Choroid plexus epithelial cell (primary cell): ENCODE data around the gene IL20RA.

Source experiments
- DNase-seq: peaks from one replicate; pipeline ENCODE4 v3.0.0-alpha.2; 2010; ENCODE audit warnings: low read depth
- H3K4me3 ChIP-seq: 2 replicates; pipeline ENCODE4 v1.5.1; 2011; ENCODE audit warnings: low read depth, mild to moderate bottlenecking, control low read depth, low read length, moderate library complexity
- TF ChIP-seq, protein P1 (sequence below): conservative IDR thresholded peaks from 2 replicates; pipeline ENCODE4 v1.5.1; 2011; ENCODE audit warnings: low read depth, mild to moderate bottlenecking, control low read depth, inconsistent platforms, low read length, moderate library complexity

IL20RA gene

DNA sequence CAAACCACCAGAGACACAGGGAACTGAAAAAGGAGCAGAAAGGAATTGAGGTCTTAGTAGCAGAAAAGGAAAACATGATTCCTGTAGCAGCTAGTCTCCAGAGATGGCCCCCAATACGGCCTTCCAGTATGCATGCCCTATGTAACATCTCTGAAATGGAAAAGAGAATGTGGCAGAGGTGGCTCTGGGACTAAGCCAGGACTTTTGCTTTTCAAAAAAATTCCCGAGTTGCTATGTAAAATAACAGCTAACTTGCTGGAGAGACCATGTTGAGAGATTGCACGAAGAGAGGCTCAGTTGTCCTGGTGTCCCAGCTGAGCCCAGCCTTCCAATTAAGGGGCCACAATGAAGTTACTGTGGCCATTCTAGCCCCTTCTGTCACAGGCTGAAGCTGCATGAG is 27.7 kb downstream of the IL20RA start:
- TF ChIP-seq, protein P1, sequence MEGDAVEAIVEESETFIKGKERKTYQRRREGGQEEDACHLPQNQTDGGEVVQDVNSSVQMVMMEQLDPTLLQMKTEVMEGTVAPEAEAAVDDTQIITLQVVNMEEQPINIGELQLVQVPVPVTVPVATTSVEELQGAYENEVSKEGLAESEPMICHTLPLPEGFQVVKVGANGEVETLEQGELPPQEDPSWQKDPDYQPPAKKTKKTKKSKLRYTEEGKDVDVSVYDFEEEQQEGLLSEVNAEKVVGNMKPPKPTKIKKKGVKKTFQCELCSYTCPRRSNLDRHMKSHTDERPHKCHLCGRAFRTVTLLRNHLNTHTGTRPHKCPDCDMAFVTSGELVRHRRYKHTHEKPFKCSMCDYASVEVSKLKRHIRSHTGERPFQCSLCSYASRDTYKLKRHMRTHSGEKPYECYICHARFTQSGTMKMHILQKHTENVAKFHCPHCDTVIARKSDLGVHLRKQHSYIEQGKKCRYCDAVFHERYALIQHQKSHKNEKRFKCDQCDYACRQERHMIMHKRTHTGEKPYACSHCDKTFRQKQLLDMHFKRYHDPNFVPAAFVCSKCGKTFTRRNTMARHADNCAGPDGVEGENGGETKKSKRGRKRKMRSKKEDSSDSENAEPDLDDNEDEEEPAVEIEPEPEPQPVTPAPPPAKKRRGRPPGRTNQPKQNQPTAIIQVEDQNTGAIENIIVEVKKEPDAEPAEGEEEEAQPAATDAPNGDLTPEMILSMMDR: no peak
- H3K4me3 ChIP-seq: no peak overlapping the region
- DNase-seq: no peak

DNA sequence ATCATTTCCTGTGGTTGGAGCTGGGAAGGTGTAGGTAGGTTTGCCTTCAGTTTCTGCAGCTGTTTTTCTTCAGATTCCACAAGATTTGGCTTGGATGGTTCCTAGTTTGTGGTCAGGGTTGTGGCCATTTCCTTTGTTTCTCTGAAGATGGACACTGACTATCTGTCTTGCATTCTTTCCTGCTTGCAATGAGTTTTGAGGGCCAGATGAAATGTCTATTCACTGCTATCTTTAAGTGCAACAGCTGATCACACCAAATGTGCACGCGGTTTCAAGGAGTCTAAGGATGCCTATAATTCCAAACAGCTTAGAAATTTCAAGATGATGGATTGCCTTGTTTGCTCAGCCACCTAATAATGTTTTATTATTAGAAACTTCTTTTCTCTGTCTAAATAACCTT is 28.4 kb downstream of the IL20RA start:
- H3K4me3 ChIP-seq: no peak overlapping the region
- DNase-seq: peak; percentile 23
- TF ChIP-seq, protein P1: no peak

DNA sequence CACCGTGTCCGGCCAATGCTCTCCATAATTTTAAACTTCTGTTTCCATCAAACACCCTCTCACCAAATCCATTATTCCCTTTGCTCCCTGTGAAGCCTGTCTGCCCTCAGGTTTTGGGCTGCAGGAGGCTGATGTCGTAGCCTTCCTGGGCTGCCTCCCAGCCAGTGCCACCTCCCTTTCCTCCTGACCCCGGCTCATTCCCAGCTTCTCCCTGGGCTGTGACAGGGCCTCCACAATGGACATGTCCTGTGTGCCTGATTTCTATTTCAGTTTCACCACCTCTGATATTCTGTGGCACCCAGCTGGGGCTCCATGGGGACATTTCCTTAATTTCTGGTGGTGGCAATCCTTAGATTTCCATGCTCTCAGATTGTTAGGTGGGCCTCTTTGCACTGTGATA is 28.8 kb downstream of the IL20RA start:
- H3K4me3 ChIP-seq: no peak overlapping the region
- DNase-seq: no peak
- TF ChIP-seq, protein P1: no peak

DNA sequence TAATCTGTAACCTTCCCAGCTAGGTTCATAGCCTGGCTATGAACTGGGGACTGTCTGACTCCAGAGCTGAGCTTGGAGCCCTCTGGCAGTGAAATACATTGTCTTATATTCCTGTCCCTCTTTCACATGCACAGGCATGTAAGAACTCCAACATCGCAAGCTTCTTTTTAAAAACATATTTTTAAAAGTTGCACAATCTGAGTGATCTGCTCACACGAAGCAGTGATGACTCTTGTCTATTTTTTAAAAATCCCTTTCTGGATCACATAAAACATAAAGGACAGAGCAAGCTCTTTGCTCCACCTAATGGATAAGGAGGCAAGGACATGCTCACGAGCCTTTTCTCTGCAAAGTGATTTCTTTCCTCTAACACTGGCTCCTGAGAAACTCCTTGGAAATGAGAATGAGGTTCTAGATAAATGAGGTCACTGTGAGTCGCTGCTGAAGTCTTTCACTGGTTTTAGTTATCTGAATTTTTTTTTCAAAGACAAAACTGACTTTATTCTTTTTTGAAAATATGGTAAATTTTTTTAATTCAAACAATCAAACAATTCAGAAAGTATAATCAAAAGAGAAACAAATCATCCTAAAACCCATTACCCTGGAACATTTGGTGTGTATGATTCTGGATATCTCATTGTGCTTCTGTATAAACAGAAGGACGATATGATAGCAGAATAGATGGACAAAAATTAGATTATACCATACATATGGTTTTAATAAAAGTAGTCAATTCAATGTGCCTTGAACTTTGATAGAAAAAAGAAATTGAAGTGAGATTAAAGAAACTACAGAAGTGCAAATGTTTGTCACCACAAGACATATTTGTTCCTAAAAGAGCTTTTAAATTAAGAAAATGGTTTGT is 30.8 kb downstream of the IL20RA start:
- peak; percentile 77 for DNase-seq
- TF ChIP-seq, protein P1: peak; percentile 77
- H3K4me3 ChIP-seq: no peak overlapping the region

DNA sequence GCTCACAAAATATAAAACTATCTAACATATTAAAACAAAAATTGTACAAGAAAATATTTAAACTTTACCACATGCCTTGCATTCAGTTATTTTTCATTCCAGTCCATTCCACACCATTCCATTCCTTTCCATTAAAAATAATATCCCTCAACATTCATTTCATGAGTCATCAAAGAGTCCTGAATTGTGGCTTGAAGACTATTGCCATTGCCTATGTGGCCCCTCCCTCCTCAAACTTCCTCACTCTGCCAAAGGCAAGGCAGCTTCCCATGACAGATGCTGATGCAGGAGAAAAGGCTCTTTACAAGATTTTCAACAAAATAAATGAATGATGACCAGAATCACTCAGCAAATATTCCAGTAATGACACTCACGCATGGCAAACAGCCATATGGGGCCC is 31.7 kb downstream of the IL20RA start:
- DNase-seq: no peak

DNA sequence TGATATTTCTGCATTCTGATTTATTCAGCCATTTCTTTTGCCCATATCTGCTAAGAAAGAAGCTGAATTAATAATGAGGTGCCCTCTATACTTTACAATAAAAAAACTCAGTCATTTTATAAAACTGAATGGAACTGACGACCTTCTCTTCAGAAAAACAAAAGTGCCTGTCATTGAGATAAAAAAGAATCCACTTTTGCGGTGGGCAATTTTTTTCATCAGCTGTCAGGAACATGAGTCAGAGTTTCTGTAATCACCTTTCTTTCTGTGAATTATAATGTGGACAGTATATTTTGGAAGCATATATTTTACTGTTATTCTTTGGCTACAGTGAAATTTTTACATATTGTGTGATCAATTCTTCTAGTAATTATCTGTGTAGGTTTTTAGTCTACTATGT is 33.4 kb downstream of the IL20RA start:
- DNase-seq: no peak
- H3K4me3 ChIP-seq: no peak overlapping the region
- TF ChIP-seq, protein P1: no peak

More for the DNA sequence above, 31.7 kb downstream of the IL20RA start:
- H3K4me3 ChIP-seq: no peak overlapping the region
- TF ChIP-seq, protein P1: no peak
